SW 1271 (cell line): ENCODE results near the gene GUCA1A.
"Not testable (repeated sequence)": the region's sequence is repeated elsewhere in the genome, so short reads cannot be mapped to it uniquely, and the experiment has no call there.

Source experiments
- DNase-seq, 2 experiments: peaks; one replicate each; lab custom pipeline; 2025; lab: John Stamatoyannopoulos, UW

The GUCA1A gene

DNA sequence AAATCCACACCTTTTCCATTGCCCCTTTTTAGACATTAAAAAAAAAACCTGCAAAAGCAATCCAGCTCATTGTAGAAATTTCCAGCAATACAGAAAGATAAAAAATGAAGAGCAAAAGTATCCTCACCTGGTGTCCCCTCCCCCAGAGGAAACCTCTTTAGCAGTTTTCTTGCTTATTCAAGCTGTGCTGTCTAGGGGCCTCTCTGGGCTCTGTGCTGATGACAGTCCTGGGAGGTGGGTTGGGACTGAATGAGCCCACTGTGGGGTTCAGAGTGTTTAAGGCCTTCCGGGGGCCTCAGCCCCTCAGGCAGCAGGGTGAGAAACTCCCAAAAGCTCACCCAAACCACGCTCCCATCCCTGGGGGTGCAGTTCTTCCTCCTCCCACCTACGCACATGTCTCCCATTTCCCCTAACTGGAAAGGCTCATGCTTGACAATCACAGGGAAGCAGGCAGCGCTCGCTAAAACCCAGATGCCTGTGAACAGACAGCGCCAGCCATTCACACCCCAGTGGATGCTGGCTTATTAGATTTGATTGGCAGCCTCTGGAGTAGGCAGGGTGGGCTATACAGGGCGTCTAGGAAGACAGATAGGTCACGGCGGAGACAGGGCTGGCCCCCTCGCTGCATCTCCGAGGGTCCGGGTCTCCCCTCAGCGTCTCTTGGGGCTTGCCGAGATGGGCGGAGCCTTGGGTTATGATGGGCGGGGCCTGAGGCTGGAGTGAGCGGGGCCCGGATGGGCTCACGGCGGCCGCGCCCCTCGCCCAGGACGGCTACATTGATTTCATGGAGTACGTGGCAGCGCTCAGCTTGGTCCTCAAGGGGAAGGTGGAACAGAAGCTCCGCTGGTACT is 4.6 kb downstream of the GUCA1A start:
- DNase-seq: no peak

DNA sequence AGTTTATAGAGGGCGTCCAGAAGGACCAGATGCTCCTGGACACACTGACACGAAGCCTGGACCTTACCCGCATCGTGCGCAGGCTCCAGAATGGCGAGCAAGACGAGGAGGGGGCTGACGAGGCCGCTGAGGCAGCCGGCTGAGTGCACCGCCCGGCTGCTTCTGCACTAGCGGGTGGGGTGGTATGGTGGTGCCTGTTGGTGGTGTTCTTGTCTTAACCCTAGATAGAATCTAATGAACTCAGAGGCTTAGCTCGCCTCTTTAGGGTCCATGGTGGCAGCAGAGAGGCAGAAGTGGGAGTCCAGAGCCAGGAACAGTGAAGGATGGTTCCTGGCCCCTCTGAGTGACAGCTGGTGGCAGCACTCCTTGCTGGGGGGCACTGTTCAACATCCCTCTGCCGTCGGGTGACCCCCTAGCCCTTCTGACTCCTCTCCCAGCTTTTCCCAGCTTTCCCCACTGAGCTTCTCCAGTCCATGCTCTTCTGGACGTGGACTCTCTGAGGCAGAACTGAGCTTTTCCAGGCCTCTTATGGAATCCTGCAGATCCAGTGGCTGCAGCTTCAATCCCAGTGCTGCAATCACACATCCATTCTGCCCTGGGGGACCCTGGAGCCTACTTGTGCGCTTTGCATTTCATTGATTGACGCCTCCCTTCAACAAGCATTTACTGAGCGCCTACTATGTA is 6.2 kb downstream of the GUCA1A start:
- no peak for DNase-seq

DNA sequence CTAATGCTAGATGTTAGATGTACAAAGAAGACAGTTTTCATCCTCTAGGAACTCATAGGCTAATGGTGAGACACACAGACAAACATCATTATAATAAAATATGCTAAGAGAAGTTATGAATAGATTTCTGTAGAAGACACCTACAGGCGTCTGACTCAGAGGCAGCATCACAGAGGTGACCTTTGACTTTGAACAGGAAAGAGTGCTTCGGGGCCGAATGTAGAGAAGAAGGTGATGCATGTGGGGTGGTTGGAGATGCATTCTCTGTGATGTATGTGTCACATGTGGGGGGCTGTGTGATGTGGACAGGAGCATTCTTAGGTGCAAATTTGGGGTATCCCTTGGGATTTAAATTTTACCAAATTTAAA is 6.8 kb downstream of the GUCA1A start:
- no peak for DNase-seq

DNA sequence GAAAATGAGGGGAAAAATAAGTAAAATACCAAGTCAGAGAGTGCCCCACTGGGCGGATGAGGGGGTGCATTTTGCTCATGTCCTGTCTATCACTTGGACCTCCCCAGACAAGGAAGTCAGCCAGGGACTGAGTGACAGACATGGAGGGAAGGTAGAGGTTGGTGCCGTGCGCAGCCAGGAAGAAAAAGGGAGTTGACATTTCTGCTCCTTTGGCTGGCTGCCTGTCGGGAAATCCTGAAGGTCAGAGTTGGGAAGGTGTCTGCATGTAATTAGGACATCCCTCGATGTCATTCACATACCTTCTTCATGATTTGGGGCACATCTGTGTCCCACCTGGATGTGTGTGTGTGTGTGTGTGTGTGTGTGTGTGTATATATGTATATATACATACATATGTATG is 8.9 kb downstream of the GUCA1A start:
- DNase-seq: no peak

DNA sequence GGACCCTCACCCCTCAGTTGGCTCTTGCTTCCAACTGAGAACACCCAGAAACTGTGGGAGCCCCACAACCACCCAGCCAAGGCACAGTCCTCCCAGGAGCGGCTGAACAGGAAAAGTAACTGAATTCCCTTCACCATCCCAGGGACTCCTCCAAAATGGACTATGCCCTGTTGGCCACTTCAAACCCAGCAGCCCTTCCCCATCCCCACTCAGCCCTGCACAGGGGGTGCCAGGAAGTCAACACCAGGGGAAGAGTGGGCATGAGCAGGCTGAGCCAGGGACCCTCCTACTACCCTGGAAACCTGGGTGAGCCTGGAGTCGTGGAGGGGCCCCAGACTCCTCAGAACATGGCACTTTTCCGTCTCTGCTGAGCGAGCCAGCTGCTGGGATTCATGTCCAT is 11.3 kb downstream of the GUCA1A start:
- no peak for DNase-seq

DNA sequence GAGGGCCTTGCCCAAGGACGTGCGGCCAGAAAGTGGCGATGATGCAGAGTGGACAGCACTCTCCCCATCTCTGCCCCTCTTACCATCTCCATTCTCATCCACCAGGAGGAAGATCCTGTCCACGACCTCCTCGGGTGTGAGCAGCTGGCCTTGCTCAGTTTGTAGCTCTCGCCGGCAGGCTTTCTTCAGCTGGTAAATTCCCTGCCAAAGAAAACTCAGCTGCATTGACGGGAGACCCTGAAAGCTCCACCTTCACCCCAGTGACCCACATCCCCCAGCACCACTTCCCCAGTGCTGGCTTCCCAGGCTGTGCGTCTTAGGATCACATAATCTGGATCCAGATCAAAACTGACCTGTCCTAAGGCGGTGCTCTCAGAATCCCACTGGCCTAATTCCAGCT is 12.4 kb downstream of the GUCA1A start:
- no peak for DNase-seq

DNA sequence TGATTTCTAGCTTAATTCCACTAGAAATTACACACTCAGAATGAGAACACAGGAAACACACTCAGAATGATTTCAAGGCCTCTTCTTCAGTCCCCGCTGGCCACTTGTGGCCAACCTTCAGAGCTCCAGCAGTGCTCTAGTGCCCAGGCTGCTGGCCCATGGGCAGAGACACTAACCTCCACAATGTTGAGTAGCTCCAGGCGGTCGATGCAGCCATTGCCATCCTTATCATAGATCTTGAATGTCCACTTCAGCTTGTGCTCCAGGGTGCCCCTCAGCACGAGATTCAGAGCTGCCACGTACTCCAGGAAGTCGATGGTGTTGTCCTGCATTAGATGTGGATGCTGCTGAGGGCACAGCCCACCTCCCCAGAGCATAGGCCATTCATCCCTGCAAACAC is 15.2 kb downstream of the GUCA1A start:
- no peak for DNase-seq

DNA sequence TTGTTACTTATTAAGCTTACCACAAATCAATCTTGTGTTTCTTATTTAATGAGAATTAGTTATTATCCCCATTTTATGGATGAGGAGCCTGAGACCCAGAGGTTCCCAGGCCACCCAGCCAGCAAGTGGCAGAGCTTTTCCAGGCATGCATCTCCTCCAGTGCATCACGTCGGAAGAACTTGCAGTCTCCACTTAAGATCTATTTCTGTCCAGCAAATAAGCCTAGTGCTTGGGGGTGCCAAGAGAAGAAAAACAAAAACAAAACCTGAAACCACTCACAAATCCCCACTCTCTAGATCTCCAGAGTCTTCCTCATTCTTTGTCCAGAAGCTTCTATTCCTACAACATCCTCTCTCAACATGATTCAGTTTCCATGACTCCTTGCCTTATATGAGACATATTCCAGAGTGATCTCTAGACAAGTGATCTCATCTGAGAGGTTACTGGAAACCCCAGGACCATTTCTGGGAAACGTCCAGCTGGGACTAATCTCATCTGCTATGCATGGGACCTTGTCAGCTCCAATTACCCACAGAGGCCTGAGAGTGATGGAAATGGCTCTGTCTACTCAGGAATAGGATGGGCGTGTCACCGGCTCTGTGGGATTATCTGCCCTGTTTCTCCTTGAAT is 17.5 kb downstream of the GUCA1A start:
- no peak for DNase-seq

DNA sequence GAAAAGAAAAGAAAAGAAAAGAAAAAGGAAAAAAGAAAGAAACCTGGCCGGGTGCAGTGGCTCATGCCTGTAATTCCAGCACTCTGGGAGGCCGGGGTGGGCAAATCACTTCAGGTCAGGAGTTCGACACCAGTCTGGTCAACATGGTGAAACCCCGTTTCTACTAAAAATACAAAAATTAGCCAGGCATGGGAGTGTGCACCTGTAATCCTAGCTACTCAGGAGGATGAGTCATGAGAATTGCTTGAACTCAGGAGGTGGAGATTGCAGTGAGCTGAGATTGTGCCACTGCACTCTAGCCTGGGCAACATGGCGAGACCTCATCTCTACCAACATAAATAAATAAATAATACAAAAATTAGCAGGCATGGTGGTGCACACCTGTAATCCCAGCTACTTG is 19.2 kb downstream of the GUCA1A start:
- not testable (repeated sequence) for DNase-seq

DNA sequence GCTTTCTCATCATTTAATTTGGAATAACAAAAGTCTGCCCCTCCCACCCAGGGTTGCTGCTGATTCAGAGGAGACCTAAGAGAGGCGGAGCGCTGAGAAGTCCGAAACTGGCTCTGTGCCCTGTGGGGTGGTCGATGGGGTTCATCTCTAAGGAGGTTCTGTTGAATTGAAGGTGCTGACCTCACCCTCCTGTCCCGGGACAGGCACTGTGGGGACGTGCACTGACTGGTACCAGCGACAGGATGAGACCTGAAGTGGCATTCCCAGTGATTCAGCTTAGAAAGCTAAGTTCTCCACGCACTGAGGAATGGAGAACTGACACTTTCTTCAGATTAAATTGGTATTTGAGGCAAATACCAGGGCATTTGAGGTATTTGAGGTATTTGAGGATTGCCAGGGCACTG is 20.3 kb downstream of the GUCA1A start:
- DNase-seq: no peak

DNA sequence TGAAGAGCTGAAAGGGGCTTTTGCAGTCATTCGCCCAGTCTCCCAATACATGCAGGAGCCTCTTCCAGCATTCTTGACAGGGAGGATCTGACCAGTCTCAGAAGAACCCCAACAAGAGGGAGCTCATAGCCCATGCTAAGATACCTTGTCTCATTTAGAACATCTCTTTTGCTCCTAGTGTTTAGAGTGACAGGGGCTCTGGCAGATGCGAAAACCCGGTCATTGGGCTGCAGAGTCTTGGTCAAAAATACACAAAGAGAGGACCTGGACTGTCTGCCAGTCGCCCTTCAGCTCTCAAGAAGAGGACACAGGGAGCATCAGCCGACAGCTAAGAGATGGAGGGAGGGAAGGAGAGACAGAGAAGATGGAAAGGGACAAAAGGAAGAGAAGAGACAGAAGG is 20.9 kb downstream of the GUCA1A start:
- no peak for DNase-seq

DNA sequence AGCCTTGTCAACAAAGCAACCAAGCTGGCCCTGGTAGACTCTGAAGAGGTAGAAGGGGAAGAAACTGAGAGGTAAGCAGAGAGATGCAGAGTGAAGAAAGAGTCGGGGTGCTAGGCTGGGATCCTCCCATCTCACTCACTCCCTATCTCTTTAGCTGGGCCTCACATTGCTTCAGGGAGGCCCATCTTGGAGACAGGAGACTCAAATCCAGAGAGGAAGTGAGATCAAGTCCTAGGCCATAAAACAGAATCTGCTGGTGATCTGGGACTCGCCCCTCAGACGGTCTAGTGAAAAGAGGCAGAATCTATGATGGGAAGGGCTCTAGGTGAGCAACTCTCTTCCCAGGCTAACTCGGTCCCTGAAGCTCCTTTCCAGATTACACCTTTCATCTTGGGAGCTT is 22.3 kb downstream of the GUCA1A start:
- DNase-seq: no peak

DNA sequence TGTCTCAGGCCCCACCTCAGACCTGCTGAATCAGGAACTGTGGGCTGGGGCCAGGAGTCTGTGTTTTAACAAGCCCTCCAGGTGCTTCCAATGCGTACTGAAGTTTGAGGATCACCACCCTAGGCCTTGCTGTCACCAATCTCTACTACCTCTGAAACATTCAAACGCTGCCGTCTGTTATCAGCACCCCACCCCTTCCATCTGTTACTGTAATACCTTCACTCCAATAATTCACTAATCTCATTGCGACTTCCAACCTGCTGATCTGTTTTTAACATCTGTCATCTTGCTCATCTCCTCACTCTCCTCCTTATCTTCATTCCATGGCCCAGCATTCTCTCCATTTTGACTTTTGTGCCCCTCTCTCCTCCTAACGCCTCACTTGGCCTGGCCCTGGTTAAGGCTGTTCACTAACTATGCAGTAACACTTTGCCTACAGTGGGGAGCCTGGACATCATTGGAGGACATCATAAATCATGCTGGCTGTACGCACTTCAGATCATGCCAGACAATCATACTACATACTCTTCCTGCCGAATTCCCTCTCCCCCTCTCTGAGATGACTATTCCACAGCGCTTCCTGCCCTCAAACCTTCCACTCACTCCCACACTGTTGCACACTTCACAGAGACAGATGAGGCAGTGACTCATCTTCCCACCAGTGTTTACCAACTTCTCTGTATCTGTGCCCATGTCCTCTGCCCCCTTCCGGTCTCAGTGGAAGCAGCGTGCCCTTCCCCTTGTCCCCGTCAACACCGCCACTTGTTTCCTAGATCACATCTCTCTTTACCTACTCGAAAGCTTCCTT is 24.6 kb downstream of the GUCA1A start:
- DNase-seq: no peak

DNA sequence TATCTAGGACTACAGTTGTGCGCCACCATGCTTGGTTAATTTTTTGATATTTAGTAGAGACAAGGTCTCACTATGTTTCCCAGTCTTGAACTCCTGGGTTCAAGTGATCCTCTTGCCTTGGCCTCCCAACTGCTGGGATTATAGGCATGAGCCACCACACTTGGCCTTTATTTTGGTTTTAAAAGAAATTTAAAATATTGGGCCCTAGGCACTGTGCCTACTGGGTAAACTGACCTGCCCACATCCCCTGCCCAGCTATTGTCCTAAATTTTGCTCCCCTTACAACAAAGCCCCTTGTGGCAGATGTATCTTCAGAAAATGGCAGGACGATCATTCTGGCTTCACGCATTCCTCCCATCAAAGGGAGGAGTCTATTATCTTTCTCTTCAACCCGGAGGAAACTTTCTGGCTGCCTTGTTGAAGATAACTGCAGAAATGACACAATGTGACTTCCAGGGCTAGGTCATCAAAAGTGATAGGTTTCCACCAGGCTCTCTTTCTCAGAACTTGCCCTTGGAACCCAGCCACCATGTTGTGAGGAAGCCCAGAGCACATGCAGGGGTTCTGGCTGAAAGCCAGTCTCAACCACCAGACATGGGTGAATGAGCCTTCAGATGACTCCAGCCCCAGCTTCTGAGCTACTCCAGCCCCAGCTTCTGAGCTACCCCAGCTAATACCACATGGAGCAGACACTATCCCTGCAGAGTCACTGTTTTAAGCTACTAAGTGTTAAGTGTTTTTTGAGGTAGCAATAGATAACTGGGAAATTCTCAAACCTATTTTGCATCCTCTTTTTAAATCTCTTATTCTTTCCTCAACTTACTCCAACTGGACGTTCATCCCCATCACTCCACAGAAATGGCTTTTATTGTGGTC is 26.2 kb downstream of the GUCA1A start:
- DNase-seq: no peak

DNA sequence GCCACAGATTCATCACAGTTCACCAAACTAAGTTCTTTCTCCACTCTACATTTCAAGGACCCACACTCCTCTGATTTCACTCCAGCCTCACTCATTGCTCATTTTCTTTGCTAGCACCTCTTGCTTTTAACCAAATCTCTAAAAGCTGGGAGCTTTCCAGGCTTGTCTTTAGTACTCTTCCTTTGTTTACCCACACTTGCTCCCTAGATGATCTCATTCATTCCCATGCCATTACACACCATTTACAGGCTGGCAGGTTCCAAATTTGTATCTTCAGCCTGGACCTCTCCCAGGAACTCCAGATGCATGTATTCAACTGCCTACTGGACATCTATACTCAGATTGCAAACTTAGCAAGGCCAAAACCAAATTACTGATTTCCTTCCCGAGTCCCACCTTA is 26.9 kb downstream of the GUCA1A start:
- DNase-seq: no peak

DNA sequence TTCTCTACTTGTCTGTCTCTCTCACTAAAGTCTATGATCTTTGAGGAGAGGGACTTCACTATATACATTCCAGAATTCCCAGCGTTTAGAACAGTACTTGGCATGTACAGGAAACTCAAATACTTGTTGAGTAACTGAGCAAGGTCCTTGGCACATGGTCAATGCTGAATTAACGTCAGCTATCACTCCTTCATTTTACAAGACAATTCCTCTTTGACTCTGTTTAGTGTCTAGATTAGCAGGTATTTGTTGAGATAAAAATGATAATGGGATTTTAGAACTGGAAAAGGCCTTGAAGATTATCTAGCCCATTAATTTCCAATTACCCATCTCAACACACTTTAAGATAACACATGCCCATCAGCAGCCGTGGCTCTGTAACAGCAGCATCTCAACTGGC is 28.2 kb downstream of the GUCA1A start:
- DNase-seq: no peak

DNA sequence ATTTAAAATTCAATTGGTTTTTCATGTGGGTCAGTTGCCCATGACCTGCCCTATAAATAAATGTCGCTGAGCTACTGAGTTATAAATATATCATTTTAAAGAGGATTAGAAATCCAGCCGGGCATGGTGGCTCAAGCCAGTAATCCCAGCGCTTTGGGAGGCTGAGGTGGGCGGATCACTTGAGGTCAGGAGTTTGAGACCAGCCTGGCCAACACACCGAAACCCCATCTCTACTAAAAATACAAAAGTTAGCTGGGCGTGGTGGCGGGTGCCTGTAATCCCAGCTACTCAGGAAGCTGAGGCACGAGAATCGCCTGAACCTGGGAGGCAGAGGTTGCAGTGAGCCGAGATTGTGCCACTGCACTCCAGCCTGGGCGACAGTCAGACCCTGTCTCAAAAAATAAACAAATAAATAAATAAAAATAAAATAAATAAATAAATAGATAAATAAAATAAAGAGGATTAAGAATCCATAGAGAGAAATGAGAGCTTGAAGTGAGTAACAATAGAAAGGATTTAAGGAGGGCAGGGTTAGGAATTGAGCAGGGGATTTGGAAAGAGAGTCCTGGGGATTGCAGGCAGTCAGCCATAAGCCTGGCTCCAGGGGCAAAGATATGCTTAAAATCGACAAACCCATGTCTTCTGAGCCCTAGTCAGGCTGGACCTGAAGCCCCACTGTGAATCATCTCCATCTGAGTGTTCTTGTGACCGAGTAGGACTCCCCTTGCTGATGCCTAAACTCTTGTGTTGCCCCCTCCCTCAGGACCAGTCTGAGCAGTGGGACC is 29.2 kb downstream of the GUCA1A start:
- not testable (repeated sequence) for DNase-seq

DNA sequence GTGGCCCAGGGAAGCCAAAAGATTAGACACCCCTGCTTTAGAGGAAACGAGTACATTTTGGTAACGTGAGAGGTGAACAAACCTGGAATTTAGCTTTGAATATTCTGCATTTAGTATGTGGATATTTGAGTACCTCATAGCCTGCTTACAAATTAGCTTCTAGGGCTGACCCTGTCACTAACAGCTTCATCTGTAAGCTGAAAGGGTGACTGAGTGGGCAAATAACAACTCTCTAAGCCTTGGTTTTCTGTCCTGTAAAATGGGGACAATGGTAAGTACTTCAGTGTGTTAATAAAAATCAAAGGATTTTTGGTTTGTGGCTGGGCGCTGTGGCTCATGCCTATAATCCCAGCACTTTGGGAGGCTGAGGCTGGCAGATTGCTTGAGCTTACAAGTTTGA is 30.0 kb downstream of the GUCA1A start:
- no peak for DNase-seq

DNA sequence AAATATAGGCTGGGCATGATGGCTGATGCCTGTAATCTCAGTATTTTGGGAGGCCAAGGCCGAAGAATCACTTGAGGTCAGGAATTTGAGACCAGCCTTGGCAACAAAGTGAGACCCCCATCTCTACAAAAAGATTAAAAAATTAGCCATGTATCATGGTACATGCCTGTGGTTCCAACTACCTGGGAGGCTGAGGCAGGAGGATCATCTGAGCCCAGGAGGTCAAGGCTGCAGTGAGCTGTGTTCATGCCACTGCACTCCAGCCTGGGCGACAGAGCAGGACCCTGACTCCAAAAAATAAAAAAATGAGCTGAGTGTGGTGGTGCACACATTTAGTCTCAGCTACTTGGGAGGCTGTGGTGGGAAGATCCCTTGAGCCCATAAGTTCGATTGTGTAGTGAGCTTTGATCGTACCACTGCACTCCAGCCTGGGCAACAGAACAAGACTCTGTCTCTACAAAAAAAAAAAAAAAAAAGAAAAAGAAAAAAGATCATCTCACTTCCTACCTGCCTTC is 31.7 kb downstream of the GUCA1A start:
- no peak for DNase-seq

DNA sequence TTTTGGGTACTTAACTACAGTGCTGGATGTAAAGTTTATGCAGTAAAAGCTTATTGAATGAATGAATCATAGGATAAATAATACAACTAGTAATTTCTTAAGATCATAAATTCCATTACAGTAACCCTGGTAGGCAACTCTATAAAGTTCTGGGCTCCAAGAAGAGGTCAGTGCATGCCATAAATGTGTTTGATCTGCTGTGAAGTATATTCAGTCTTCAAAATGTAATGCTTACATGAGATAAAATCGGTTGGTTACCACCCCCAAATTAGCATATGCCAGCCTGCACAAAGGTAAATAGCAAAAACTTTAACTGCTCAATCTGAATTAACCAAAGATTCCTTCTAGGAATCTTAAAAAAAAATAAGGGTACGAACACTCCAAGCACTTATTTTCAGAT is 34.4 kb downstream of the GUCA1A start:
- not testable (repeated sequence) for DNase-seq
